Glutamatergic neuron (in vitro differentiated cells): ENCODE measurements around the gene GRAMD1B. TPM values are rescaled to one million over a fixed set of nuclear protein-coding genes. Genes with fewer than 3 reads are reported as not detected.

ENCODE experiments used
- DNase-seq: peaks from one replicate; pipeline ENCODE4 v3.0.0; 2022
- H3K27ac Mint-ChIP-seq: one replicate; pipeline ENCODE4 v1.8.0; 2020; ENCODE audit warnings: mild to moderate bottlenecking, mixed read lengths, inconsistent platforms; ENCODE audit not compliant: unreplicated experiment
- H3K27me3 Mint-ChIP-seq: one replicate; pipeline ENCODE4 v1.8.0; 2020; ENCODE audit warnings: mild to moderate bottlenecking, moderate library complexity, mixed read lengths, inconsistent platforms; ENCODE audit not compliant: unreplicated experiment
- H3K36me3 Mint-ChIP-seq: one replicate; pipeline ENCODE4 v1.8.0; 2020; ENCODE audit warnings: mild to moderate bottlenecking, mixed read lengths, inconsistent platforms; ENCODE audit not compliant: unreplicated experiment
- H3K4me1 Mint-ChIP-seq: one replicate; pipeline ENCODE4 v1.8.0; 2020; ENCODE audit warnings: mild to moderate bottlenecking, low read depth, mixed read lengths, inconsistent platforms; ENCODE audit not compliant: unreplicated experiment
- H3K4me3 Mint-ChIP-seq: one replicate; pipeline ENCODE4 v1.8.0; 2020; ENCODE audit warnings: mild to moderate bottlenecking, mixed read lengths, inconsistent platforms; ENCODE audit not compliant: unreplicated experiment
- H3K9me3 Mint-ChIP-seq: one replicate; pipeline ENCODE4 v1.8.0; 2020; ENCODE audit warnings: mild to moderate bottlenecking, moderate library complexity, mixed read lengths, inconsistent platforms; ENCODE audit not compliant: unreplicated experiment
- total RNA-seq: library from RNA; stranded (reverse); fragmentation: NEBNext Ultra II Directional; extraction: Animal tissue kit (Norgen Biotek cat#: 25700); gene quantifications from one replicate; pipeline ENCODE4 v1.2.1, GENCODE V29; 2021; ENCODE audit not compliant: unreplicated experiment
- TF ChIP-seq, protein P1 (sequence below): fragments of 200-600 bp; sonication (generic); IDR thresholded peaks from one replicate; pipeline ENCODE4 v1.5.0; 2021; ENCODE audit not compliant: partially characterized antibody, unreplicated experiment

The GRAMD1B gene
- total RNA-seq, 1 donor from 2014 or later = 12.2 TPM

DNA sequence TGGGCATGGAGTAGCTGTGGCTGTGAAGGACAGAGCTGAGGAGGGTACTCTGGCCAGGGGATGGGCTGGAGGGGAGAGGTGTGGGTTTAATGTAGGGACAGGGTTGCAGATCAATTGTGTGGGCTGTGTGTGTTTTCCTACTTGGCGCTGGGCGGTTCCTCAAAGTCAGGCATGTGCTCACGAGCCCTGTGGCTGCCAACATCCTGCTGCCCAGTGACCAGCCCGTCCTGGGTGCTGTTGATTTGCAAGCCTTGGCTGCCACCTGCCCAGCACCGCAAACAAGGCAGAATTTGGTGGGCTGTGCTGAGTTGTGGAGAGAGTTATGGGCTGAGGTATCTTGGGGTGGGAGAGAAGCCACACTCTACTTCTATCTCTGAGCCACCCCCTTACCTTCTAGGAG is 155.1 kb downstream of the GRAMD1B start:
- H3K36me3 Mint-ChIP-seq = no peaks in the 10 kb centered on the region
- H3K27ac Mint-ChIP-seq = no peak overlapping the region
- peaks cover 25% of the 10 kb centered on the region for H3K4me1 Mint-ChIP-seq
- no peak overlapping the region for H3K4me3 Mint-ChIP-seq
- TF ChIP-seq, protein P1, sequence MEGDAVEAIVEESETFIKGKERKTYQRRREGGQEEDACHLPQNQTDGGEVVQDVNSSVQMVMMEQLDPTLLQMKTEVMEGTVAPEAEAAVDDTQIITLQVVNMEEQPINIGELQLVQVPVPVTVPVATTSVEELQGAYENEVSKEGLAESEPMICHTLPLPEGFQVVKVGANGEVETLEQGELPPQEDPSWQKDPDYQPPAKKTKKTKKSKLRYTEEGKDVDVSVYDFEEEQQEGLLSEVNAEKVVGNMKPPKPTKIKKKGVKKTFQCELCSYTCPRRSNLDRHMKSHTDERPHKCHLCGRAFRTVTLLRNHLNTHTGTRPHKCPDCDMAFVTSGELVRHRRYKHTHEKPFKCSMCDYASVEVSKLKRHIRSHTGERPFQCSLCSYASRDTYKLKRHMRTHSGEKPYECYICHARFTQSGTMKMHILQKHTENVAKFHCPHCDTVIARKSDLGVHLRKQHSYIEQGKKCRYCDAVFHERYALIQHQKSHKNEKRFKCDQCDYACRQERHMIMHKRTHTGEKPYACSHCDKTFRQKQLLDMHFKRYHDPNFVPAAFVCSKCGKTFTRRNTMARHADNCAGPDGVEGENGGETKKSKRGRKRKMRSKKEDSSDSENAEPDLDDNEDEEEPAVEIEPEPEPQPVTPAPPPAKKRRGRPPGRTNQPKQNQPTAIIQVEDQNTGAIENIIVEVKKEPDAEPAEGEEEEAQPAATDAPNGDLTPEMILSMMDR = no peak
- peaks cover 4% of the 10 kb centered on the region for H3K27me3 Mint-ChIP-seq
- peaks cover 1% of the 10 kb centered on the region for H3K9me3 Mint-ChIP-seq
- no peak for DNase-seq

- peaks cover 1% of the 10 kb centered on the region for H3K9me3 Mint-ChIP-seq
Measured at GRCh38 chr11:123585706-123586105, 155.6 kb downstream of the GRAMD1B start.

DNA sequence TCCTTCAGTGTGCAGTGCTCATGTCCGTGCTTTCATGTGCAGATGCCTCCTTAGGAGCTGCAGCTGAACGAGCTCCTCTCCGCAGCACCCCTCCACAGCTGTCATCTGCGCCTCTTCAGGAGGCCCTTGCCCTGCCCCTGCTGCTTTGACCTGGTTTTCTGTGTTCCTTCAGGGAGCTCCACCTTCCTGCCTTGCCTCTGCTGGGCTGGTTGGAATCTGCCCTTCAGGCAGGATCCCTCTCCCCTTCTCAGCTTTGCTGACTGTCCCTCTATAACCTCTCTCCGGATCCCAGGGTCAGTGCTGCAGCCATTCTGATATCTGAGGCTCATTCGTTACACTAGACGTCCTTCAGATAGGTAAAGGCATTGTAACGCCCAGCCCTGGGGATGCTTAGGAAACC is 156.5 kb downstream of the GRAMD1B start:
- H3K4me3 Mint-ChIP-seq = peak overlapping the region; percentile 0
- no peak for DNase-seq
- TF ChIP-seq, protein P1 = no peak
- H3K36me3 Mint-ChIP-seq = no peaks in the 10 kb centered on the region
- H3K9me3 Mint-ChIP-seq = peaks cover 1% of the 10 kb centered on the region
- H3K27me3 Mint-ChIP-seq = peaks cover 4% of the 10 kb centered on the region
- peak overlapping the region; percentile 15 for H3K27ac Mint-ChIP-seq
- peaks cover 18% of the 10 kb centered on the region for H3K4me1 Mint-ChIP-seq

More at GRCh38 chr11:123585706-123586105, 155.6 kb downstream of the GRAMD1B start:
- peak overlapping the region; percentile 2 for H3K27ac Mint-ChIP-seq
- H3K4me3 Mint-ChIP-seq = peak overlapping the region; percentile 22
- TF ChIP-seq, protein P1 = no peak
- peaks cover 4% of the 10 kb centered on the region for H3K27me3 Mint-ChIP-seq
- DNase-seq = no peak
- H3K4me1 Mint-ChIP-seq = peaks cover 23% of the 10 kb centered on the region
- H3K36me3 Mint-ChIP-seq = no peaks in the 10 kb centered on the region

DNA sequence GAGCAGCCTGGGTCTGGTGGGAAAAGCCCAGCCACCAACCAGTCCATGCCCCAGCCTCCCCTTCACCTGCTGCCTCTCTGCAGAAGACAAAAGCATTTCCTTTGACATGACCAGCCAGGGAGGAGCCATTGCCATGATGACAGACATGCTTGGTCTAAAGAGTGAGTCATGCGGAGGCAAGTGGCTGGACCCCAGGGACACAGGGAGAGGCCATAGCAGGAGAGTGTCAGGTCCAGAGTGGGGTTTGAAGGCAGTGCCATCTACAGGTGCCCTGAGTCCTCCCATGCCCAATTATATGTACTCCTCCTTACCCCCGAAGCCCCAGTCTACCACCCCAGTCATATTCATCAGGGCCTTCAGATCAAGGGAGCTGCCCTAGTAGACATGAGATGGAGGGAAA is 157.0 kb downstream of the GRAMD1B start:
- Mint-ChIP-seq H3K27me3 (peaks cover 2% of the 10 kb centered on the region), H3K36me3 (no peaks in the 10 kb centered on the region), H3K9me3 (peaks cover 1% of the 10 kb centered on the region), H3K27ac (no peak overlapping the region), H3K4me3 (no peak overlapping the region), H3K4me1 (peaks cover 18% of the 10 kb centered on the region)
- TF ChIP-seq, protein P1 = no peak
- DNase-seq = no peak

GRCh38 chr11:123587559-123587958 is 157.5 kb downstream of the GRAMD1B start:
- peaks cover 2% of the 10 kb centered on the region for H3K27me3 Mint-ChIP-seq
- H3K4me1 Mint-ChIP-seq = peaks cover 18% of the 10 kb centered on the region
- peaks cover 1% of the 10 kb centered on the region for H3K9me3 Mint-ChIP-seq
- DNase-seq = no peak
- H3K27ac Mint-ChIP-seq = no peak overlapping the region
- H3K4me3 Mint-ChIP-seq = no peak overlapping the region
- H3K36me3 Mint-ChIP-seq = no peaks in the 10 kb centered on the region
- TF ChIP-seq, protein P1 = no peak
